T-helper 17 cell (primary cell): Measurements from ENCODE around the gene SLC49A3. TPM values are rescaled to one million over a fixed set of nuclear protein-coding genes. Genes with fewer than 3 reads are reported as not detected.
"Not testable (repeated sequence)": the region's sequence is repeated elsewhere in the genome, so short reads cannot be mapped to it uniquely, and the experiment has no call there.

ENCODE experiments used
- ATAC-seq: fragments of 150-1000 bp; cut with Tn5 transposase; 2 replicates; pipeline ENCODE4 v1.10.0; 2021; ENCODE audit warnings: mild to moderate bottlenecking, moderate library complexity
- DNase-seq, 3 donors: peaks; one replicate each; pipeline versions ENCODE4 v3.0.0 to v3.0.0-alpha.2; 2020 to 2021
- H3K9me3 ChIP-seq: one replicate; pipeline ENCODE4 v1.7.0; 2013; ENCODE audit warnings: low read length, mild to moderate bottlenecking; ENCODE audit not compliant: control insufficient read depth, poor library complexity, severe bottlenecking
- H3K27ac Mint-ChIP-seq: one replicate; pipeline ENCODE4 v1.8.0; 2022; ENCODE audit warnings: mild to moderate bottlenecking, moderate library complexity, mixed read lengths
- H3K27me3 Mint-ChIP-seq: one replicate; pipeline ENCODE4 v1.8.0; 2022; ENCODE audit warnings: mixed read lengths
- H3K36me3 Mint-ChIP-seq: one replicate; pipeline ENCODE4 v1.8.0; 2022; ENCODE audit warnings: low read depth, mixed read lengths
- H3K4me1 Mint-ChIP-seq: one replicate; pipeline ENCODE4 v1.8.0; 2022; ENCODE audit warnings: mild to moderate bottlenecking, mixed read lengths
- H3K4me3 Mint-ChIP-seq: one replicate; pipeline ENCODE4 v1.8.0; 2022; ENCODE audit warnings: mild to moderate bottlenecking, moderate library complexity, mixed read lengths
- total RNA-seq, 4 donors: library from RNA in 2 of 4; stranded (reverse) in 2 of 4; gene quantifications; one replicate each; pipeline ENCODE4 v1.2.3 and lab custom pipeline; 2022 to 2026

Gene SLC49A3
- total RNA-seq, 2 donors from 2014 or later = 1.1 to 2.7 TPM

GRCh38 chr4:651884-652642, 36.9 kb downstream of the SLC49A3 start:
- ATAC-seq = no peak
- H3K27ac Mint-ChIP-seq = no peak overlapping the region
- H3K4me3 Mint-ChIP-seq = no peak overlapping the region
- H3K27me3 Mint-ChIP-seq = no peaks in the 10 kb centered on the region
- H3K9me3 ChIP-seq = no peaks in the 10 kb centered on the region
- H3K4me1 Mint-ChIP-seq = no peaks in the 10 kb centered on the region
- no peaks in the 10 kb centered on the region for H3K36me3 Mint-ChIP-seq
- no peak for DNase-seq

- Mint-ChIP-seq H3K27me3 (peaks cover 8% of the 10 kb centered on the region), H3K27ac (no peak overlapping the region), H3K4me3 (no peak overlapping the region), H3K4me1 (peaks cover 2% of the 10 kb centered on the region), H3K36me3 (peaks cover 2% of the 10 kb centered on the region)
- DNase-seq = no peak
- H3K9me3 ChIP-seq = no peaks in the 10 kb centered on the region
- no peak for ATAC-seq
These were observed 37.7 kb downstream of the SLC49A3 start for GRCh38 chr4:650951-651883.

GRCh38 chr4:650461-650860, 38.5 kb downstream of the SLC49A3 start:
- H3K9me3 ChIP-seq = no peaks in the 10 kb centered on the region
- Mint-ChIP-seq H3K27me3 (peaks cover 13% of the 10 kb centered on the region), H3K27ac (no peak overlapping the region), H3K4me3 (no peak overlapping the region), H3K4me1 (peaks cover 4% of the 10 kb centered on the region), H3K36me3 (peaks cover 4% of the 10 kb centered on the region)
- no peak for DNase-seq
- ATAC-seq = no peak

GRCh38 chr4:649751-650310, 39.1 kb downstream of the SLC49A3 start:
- Mint-ChIP-seq H3K36me3 (peaks cover 4% of the 10 kb centered on the region), H3K4me3 (no peak overlapping the region), H3K4me1 (peaks cover 4% of the 10 kb centered on the region), H3K27me3 (peaks cover 13% of the 10 kb centered on the region), H3K27ac (no peak overlapping the region)
- DNase-seq (no peak), ATAC-seq (no peak)
- H3K9me3 ChIP-seq = no peaks in the 10 kb centered on the region

GRCh38 chr4:649293-649625, 39.7 kb downstream of the SLC49A3 start:
- no peak for DNase-seq
- Mint-ChIP-seq H3K4me1 (peaks cover 4% of the 10 kb centered on the region), H3K36me3 (peaks cover 4% of the 10 kb centered on the region), H3K4me3 (no peak overlapping the region), H3K27me3 (peaks cover 13% of the 10 kb centered on the region), H3K27ac (no peak overlapping the region)
- ATAC-seq = no peak
- H3K9me3 ChIP-seq = no peaks in the 10 kb centered on the region

GRCh38 chr4:648579-649292, 40.2 kb downstream of the SLC49A3 start:
- DNase-seq = no peak
- peaks cover 13% of the 10 kb centered on the region for H3K27me3 Mint-ChIP-seq

GRCh38 chr4:647481-647880, 41.5 kb downstream of the SLC49A3 start:
- H3K27ac Mint-ChIP-seq = no peak overlapping the region
- peaks cover 4% of the 10 kb centered on the region for H3K36me3 Mint-ChIP-seq
- no peak for DNase-seq
- H3K4me1 Mint-ChIP-seq = peaks cover 4% of the 10 kb centered on the region
- H3K27me3 Mint-ChIP-seq = peaks cover 13% of the 10 kb centered on the region
- no peaks in the 10 kb centered on the region for H3K9me3 ChIP-seq
- H3K4me3 Mint-ChIP-seq = no peak overlapping the region
- no peak for ATAC-seq

More at GRCh38 chr4:648579-649292, 40.2 kb downstream of the SLC49A3 start:
- no peak for ATAC-seq
- no peak overlapping the region for H3K4me3 Mint-ChIP-seq
- peaks cover 4% of the 10 kb centered on the region for H3K4me1 Mint-ChIP-seq
- no peaks in the 10 kb centered on the region for H3K9me3 ChIP-seq
- no peak overlapping the region for H3K27ac Mint-ChIP-seq
- H3K36me3 Mint-ChIP-seq = peaks cover 4% of the 10 kb centered on the region

- no peak for DNase-seq
These were observed 42.5 kb downstream of the SLC49A3 start for GRCh38 chr4:646460-646859.

GRCh38 chr4:642366-642765, 46.6 kb downstream of the SLC49A3 start:
- not testable (repeated sequence) for DNase-seq, H3K27ac Mint-ChIP-seq, H3K4me3 Mint-ChIP-seq, H3K4me1 Mint-ChIP-seq, ATAC-seq, H3K36me3 Mint-ChIP-seq, H3K9me3 ChIP-seq
- peaks cover 27% of the 10 kb centered on the region for H3K27me3 Mint-ChIP-seq

More at GRCh38 chr4:646460-646859, 42.5 kb downstream of the SLC49A3 start:
- no peak overlapping the region for H3K27ac Mint-ChIP-seq
- peaks cover 4% of the 10 kb centered on the region for H3K36me3 Mint-ChIP-seq
- H3K9me3 ChIP-seq = no peaks in the 10 kb centered on the region
- peaks cover 13% of the 10 kb centered on the region for H3K27me3 Mint-ChIP-seq
- peak overlapping the region; percentile 74 for H3K4me3 Mint-ChIP-seq
- ATAC-seq = no peak
- peaks cover 4% of the 10 kb centered on the region for H3K4me1 Mint-ChIP-seq

- DNase-seq (no peak), ATAC-seq (no peak)
- no peaks in the 10 kb centered on the region for H3K9me3 ChIP-seq
- Mint-ChIP-seq H3K27ac (no peak overlapping the region), H3K27me3 (peaks cover 14% of the 10 kb centered on the region), H3K4me3 (no peak overlapping the region), H3K36me3 (no peaks in the 10 kb centered on the region), H3K4me1 (no peaks in the 10 kb centered on the region)
These were observed 51.2 kb downstream of the SLC49A3 start for GRCh38 chr4:637536-638280.

- H3K4me1 Mint-ChIP-seq = no peaks in the 10 kb centered on the region
- H3K27ac Mint-ChIP-seq = no peak overlapping the region
- no peaks in the 10 kb centered on the region for H3K9me3 ChIP-seq
- H3K27me3 Mint-ChIP-seq = peaks cover 14% of the 10 kb centered on the region
- H3K4me3 Mint-ChIP-seq = no peak overlapping the region
- ATAC-seq (no peak), DNase-seq (no peak)
- no peaks in the 10 kb centered on the region for H3K36me3 Mint-ChIP-seq
These were observed 52.3 kb downstream of the SLC49A3 start for GRCh38 chr4:636628-637159.
